ENCODE measurements around the gene PPP3CA. TPM values are rescaled to one million over a fixed set of nuclear protein-coding genes. Genes with fewer than 3 reads are reported as not detected.

Gene PPP3CA
- total RNA-seq, 1 donor from 2014 or later: 38.4 TPM

DNA sequence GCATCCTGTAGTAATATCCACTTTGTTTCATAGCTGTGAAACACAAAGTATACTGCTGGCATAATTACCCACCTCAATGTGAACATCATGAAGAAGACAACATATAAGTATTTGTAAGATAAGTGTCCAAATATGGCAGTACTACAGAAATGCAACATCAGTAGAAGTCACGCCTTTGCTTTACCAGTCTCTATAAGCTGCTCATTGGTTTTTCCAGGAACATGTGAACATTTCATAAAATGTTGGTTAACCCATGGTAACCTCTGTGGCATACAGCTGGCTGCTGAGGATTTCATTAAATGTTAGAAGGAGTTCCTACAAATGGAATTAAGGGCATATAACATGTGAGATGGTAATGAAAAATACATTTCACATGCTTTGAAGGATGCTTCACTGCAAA, 77.6 kb downstream of the PPP3CA start:
- peaks cover 28% of the 10 kb centered on the region for H4K20me1 ChIP-seq (ENCODE audit: low read depth)
- H3K4me1 Mint-ChIP-seq: no peaks in the 10 kb centered on the region

DNA sequence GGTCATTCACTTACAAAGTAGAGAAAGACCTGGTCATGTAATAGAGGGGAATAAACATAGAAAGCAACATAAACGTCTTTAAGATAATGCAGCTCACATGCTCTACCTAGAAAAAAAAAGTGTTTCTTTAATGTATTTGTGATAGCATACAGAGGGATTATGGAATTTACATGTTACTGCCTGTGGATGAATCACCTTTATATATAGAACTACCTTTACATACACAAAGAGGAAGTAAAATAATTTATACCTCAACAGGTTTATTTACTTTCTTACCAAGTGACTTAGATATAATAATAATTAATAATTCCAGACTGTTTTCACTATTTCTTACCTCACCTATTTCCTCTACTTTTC, 81.5 kb downstream of the PPP3CA start:
- H3K9ac ChIP-seq: no peak overlapping the region
- no peak for DNase-seq (ENCODE audit: low spot score)
- no peaks in the 10 kb centered on the region for H3K9me3 Mint-ChIP-seq
- H3K4me3 ChIP-seq: no peak overlapping the region
- no peak overlapping the region for H2AFZ ChIP-seq (replicated peaks)
- H3K4me2 ChIP-seq: no peak overlapping the region
- H3K27ac ChIP-seq: no peak overlapping the region
- H3K36me3 ChIP-seq: no peaks in the 10 kb centered on the region
- H3K36me3 Mint-ChIP-seq: no peaks in the 10 kb centered on the region
- H3F3A ChIP-seq (ENCODE audit: low read depth): no peaks in the 10 kb centered on the region
- no peak overlapping the region for H3K4me3 Mint-ChIP-seq
- H4K20me1 ChIP-seq (ENCODE audit: low read depth): peaks cover 13% of the 10 kb centered on the region
- no peaks in the 10 kb centered on the region for H3K27me3 ChIP-seq
- H3K79me2 ChIP-seq (ENCODE audit: low read depth): peaks cover 38% of the 10 kb centered on the region
- H3K4me1 ChIP-seq: peaks cover 22% of the 10 kb centered on the region
- no peaks in the 10 kb centered on the region for H3K9me3 ChIP-seq (ENCODE audit: low read depth)
- peaks cover 2% of the 10 kb centered on the region for H3K27me3 Mint-ChIP-seq (ENCODE audit: insufficient read depth, low read depth)
- H3K27ac Mint-ChIP-seq: no peak overlapping the region
- TF ChIP-seq EZH2 (IDR thresholded peaks at IDR 0.05) (no peak), EZH2phosphoT487 (IDR thresholded peaks at IDR 0.05) (no peak)
- TF ChIP-seq, protein P1, sequence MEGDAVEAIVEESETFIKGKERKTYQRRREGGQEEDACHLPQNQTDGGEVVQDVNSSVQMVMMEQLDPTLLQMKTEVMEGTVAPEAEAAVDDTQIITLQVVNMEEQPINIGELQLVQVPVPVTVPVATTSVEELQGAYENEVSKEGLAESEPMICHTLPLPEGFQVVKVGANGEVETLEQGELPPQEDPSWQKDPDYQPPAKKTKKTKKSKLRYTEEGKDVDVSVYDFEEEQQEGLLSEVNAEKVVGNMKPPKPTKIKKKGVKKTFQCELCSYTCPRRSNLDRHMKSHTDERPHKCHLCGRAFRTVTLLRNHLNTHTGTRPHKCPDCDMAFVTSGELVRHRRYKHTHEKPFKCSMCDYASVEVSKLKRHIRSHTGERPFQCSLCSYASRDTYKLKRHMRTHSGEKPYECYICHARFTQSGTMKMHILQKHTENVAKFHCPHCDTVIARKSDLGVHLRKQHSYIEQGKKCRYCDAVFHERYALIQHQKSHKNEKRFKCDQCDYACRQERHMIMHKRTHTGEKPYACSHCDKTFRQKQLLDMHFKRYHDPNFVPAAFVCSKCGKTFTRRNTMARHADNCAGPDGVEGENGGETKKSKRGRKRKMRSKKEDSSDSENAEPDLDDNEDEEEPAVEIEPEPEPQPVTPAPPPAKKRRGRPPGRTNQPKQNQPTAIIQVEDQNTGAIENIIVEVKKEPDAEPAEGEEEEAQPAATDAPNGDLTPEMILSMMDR (IDR thresholded peaks at IDR 0.05): no peak
- H3K4me1 Mint-ChIP-seq: peaks cover 15% of the 10 kb centered on the region

More for the DNA sequence above, 77.6 kb downstream of the PPP3CA start:
- no peaks in the 10 kb centered on the region for H3K4me1 ChIP-seq
- H3K4me3 ChIP-seq: no peak overlapping the region
- H3K27me3 ChIP-seq: no peaks in the 10 kb centered on the region
- H2AFZ ChIP-seq (replicated peaks): no peak overlapping the region
- Mint-ChIP-seq H3K27me3 (ENCODE audit: insufficient read depth, low read depth) (no peaks in the 10 kb centered on the region), H3K36me3 (no peaks in the 10 kb centered on the region), H3K27ac (no peak overlapping the region), H3K9me3 (no peaks in the 10 kb centered on the region), H3K4me3 (no peak overlapping the region)
- H3K9me3 ChIP-seq (ENCODE audit: low read depth): no peaks in the 10 kb centered on the region
- H3K9ac ChIP-seq: no peak overlapping the region
- no peaks in the 10 kb centered on the region for H3F3A ChIP-seq (ENCODE audit: low read depth)
- peaks cover 40% of the 10 kb centered on the region for H3K79me2 ChIP-seq (ENCODE audit: low read depth)
- no peak overlapping the region for H3K27ac ChIP-seq
- no peak for DNase-seq (ENCODE audit: low spot score)
- H3K36me3 ChIP-seq: no peaks in the 10 kb centered on the region
- no peak overlapping the region for H3K4me2 ChIP-seq
- TF ChIP-seq, protein P1 (IDR thresholded peaks at IDR 0.05): no peak
- no peak for TF ChIP-seq EZH2 (IDR thresholded peaks at IDR 0.05)
- no peak for TF ChIP-seq EZH2phosphoT487 (IDR thresholded peaks at IDR 0.05)

DNA sequence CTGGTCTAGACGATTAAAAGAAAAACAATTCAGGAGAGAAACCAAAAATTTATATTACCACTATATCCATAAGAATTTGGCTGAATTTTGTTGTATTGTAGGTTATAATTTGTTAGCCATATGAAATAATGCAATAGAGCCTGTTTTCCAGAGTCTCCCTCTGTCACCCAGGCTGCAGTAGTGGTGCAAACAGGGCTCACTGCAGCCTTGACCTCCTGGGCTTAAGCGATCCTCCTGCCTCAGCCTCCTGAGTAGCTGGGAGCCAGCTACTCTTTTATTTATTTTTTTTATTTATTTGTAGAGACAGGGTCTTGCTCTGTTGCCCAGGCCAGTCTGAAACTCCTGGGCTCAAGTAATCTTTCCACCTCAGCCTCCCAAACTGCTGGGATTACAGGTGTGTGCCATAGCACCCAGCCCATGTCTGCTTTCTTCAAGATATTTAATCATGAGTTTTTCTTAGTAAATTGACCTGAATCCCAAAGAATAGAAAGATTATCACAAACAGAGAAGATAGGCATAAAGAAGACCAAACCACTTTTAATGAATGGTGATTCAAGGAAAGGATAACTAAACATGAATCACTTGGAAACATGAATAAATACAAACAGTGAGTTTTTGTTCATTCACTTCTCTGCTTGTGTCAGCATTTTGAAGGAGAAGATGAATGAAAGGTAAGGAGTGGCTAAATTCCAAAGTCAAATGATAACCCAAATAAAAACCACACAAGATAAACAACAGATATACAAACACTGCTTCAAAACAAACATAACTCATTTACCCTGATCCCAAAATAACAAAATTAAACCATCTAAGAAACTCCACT, 82.1 kb downstream of the PPP3CA start:
- no peak overlapping the region for H2AFZ ChIP-seq (replicated peaks)
- TF ChIP-seq, protein P1 (IDR thresholded peaks at IDR 0.05): no peak
- Mint-ChIP-seq H3K27me3 (ENCODE audit: insufficient read depth, low read depth) (peaks cover 2% of the 10 kb centered on the region), H3K27ac (no peak overlapping the region), H3K4me1 (peaks cover 15% of the 10 kb centered on the region), H3K4me3 (no peak overlapping the region), H3K9me3 (no peaks in the 10 kb centered on the region), H3K36me3 (no peaks in the 10 kb centered on the region)
- peaks cover 42% of the 10 kb centered on the region for H3K79me2 ChIP-seq (ENCODE audit: low read depth)
- no peak overlapping the region for H3K27ac ChIP-seq
- no peak overlapping the region for H3K9ac ChIP-seq
- no peak overlapping the region for H3K4me2 ChIP-seq
- no peak overlapping the region for H3K4me3 ChIP-seq
- H3K9me3 ChIP-seq (ENCODE audit: low read depth): no peaks in the 10 kb centered on the region
- no peaks in the 10 kb centered on the region for H3K36me3 ChIP-seq
- H3K4me1 ChIP-seq: peaks cover 28% of the 10 kb centered on the region
- H4K20me1 ChIP-seq (ENCODE audit: low read depth): peaks cover 16% of the 10 kb centered on the region
- H3K27me3 ChIP-seq: no peaks in the 10 kb centered on the region
- no peaks in the 10 kb centered on the region for H3F3A ChIP-seq (ENCODE audit: low read depth)
- no peak for DNase-seq (ENCODE audit: low spot score)

All from neural progenitor cell (in vitro differentiated cells).